Loucy (cell line): ENCODE measurements around the gene EIF4G3.

Source experiments
- H2AFZ ChIP-seq: fragments of 200-600 bp; sonication (generic); 2 replicates; pipeline ENCODE4 v1.6.0; 2016; ENCODE audit warnings: antibody characterized with exemption, mild to moderate bottlenecking, low read length, moderate library complexity
- H3F3A ChIP-seq: fragments of 200-600 bp; 2 replicates; pipeline ENCODE4 v1.6.0; 2016; ENCODE audit warnings: antibody characterized with exemption, low read depth, mild to moderate bottlenecking
- H3K27me3 ChIP-seq: fragments of 200-600 bp; sonication (generic); 2 replicates; pipeline ENCODE4 v1.6.1; 2014; ENCODE audit warnings: low read length, mild to moderate bottlenecking; ENCODE audit not compliant: insufficient read depth, poor library complexity, severe bottlenecking
- H3K36me3 ChIP-seq: fragments of 200-600 bp; sonication (generic); 2 replicates; pipeline ENCODE4 v1.6.1; 2016; ENCODE audit warnings: low read length; ENCODE audit not compliant: insufficient read depth
- H3K4me1 ChIP-seq: fragments of 200-600 bp; sonication (generic); 2 replicates; pipeline ENCODE4 v1.5.1; 2014; ENCODE audit warnings: low read length, mild to moderate bottlenecking; ENCODE audit not compliant: insufficient read depth, poor library complexity, severe bottlenecking
- H3K4me2 ChIP-seq: fragments of 200-600 bp; sonication (generic); 2 replicates; pipeline ENCODE4 v1.6.0; 2014; ENCODE audit warnings: antibody characterized with exemption, low read length, low read depth, mild to moderate bottlenecking; ENCODE audit not compliant: poor library complexity, severe bottlenecking
- H3K4me3 ChIP-seq: fragments of 200-600 bp; sonication (generic); 2 replicates; pipeline ENCODE4 v1.5.1; 2014; ENCODE audit warnings: low read length, mild to moderate bottlenecking, mixed read lengths; ENCODE audit not compliant: poor library complexity, severe bottlenecking
- H3K79me2 ChIP-seq: fragments of 200-600 bp; sonication (generic); 2 replicates; pipeline ENCODE4 v1.6.1; 2014; ENCODE audit warnings: low read length; ENCODE audit not compliant: insufficient read depth
- H3K9ac ChIP-seq: fragments of 200-600 bp; sonication (generic); 2 replicates; pipeline ENCODE4 v1.6.0; 2014; ENCODE audit warnings: mild to moderate bottlenecking, low read depth, low read length, moderate library complexity; ENCODE audit not compliant: poor library complexity, severe bottlenecking
- H3K9me2 ChIP-seq: fragments of 200-600 bp; sonication (generic); replicated peaks from 2 replicates; pipeline ENCODE4 v1.6.1; 2016; ENCODE audit warnings: low read depth, low read length, mixed read lengths
- H3K9me3 ChIP-seq: fragments of 200-600 bp; sonication (generic); 2 replicates; pipeline ENCODE4 v1.6.1; 2014; ENCODE audit warnings: mild to moderate bottlenecking, antibody characterized with exemption, low read length, low read depth; ENCODE audit not compliant: insufficient read depth
- H4K20me1 ChIP-seq: fragments of 200-600 bp; sonication (generic); 2 replicates; pipeline ENCODE4 v1.6.0; 2014; ENCODE audit warnings: antibody characterized with exemption, low read length, mild to moderate bottlenecking; ENCODE audit not compliant: insufficient read depth, poor library complexity, severe bottlenecking
- EZH2phosphoT487 ChIP-seq: fragments of 200-600 bp; IDR thresholded peaks from 2 replicates; pipeline ENCODE4 v1.6.1; 2018; ENCODE audit warnings: antibody characterized with exemption, mild to moderate bottlenecking, moderate library complexity, borderline replicate concordance
- TF ChIP-seq, protein P1 (sequence below): fragments of 200-600 bp; sonication (generic); conservative IDR thresholded peaks from 2 replicates; pipeline ENCODE4 v1.5.1; 2014; ENCODE audit warnings: mild to moderate bottlenecking, antibody characterized with exemption, low read length

The EIF4G3 gene

DNA sequence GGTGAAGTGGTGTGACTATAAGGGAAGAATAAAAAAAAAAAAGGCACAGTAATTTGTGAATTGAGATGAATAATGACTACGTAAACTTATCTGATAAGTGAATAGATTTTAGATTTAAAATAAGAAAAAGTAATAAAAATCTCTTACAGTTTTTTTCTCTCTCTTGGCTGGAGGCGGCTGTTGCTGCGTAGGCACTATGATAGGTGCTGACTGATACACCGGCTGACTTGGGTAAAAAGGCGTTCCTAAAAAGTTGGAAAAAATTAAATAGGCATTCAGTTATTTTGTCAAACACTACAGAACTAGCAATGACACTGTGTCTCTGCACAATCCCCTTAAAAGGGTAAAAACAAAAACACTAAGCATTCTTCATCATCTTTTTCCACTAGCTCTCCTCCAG is 203.8 kb downstream of the EIF4G3 start:
- Histone ChIP-seq H3K4me1 (no peaks in the 10 kb centered on the region), H3K27me3 (no peaks in the 10 kb centered on the region), H2AFZ (no peak overlapping the region), H3K9me3 (no peaks in the 10 kb centered on the region), H3K9ac (no peak overlapping the region), H3K4me3 (no peak overlapping the region), H3F3A (no peaks in the 10 kb centered on the region), H3K9me2 (no peaks in the 10 kb centered on the region), H3K36me3 (peaks cover 28% of the 10 kb centered on the region; the same call in 1 of the 2 replicates), H4K20me1 (no peaks in the 10 kb centered on the region), H3K79me2 (no peaks in the 10 kb centered on the region), H3K4me2 (no peak overlapping the region)
- TF ChIP-seq EZH2phosphoT487 = no peak
- TF ChIP-seq, protein P1, sequence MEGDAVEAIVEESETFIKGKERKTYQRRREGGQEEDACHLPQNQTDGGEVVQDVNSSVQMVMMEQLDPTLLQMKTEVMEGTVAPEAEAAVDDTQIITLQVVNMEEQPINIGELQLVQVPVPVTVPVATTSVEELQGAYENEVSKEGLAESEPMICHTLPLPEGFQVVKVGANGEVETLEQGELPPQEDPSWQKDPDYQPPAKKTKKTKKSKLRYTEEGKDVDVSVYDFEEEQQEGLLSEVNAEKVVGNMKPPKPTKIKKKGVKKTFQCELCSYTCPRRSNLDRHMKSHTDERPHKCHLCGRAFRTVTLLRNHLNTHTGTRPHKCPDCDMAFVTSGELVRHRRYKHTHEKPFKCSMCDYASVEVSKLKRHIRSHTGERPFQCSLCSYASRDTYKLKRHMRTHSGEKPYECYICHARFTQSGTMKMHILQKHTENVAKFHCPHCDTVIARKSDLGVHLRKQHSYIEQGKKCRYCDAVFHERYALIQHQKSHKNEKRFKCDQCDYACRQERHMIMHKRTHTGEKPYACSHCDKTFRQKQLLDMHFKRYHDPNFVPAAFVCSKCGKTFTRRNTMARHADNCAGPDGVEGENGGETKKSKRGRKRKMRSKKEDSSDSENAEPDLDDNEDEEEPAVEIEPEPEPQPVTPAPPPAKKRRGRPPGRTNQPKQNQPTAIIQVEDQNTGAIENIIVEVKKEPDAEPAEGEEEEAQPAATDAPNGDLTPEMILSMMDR = no peak

DNA sequence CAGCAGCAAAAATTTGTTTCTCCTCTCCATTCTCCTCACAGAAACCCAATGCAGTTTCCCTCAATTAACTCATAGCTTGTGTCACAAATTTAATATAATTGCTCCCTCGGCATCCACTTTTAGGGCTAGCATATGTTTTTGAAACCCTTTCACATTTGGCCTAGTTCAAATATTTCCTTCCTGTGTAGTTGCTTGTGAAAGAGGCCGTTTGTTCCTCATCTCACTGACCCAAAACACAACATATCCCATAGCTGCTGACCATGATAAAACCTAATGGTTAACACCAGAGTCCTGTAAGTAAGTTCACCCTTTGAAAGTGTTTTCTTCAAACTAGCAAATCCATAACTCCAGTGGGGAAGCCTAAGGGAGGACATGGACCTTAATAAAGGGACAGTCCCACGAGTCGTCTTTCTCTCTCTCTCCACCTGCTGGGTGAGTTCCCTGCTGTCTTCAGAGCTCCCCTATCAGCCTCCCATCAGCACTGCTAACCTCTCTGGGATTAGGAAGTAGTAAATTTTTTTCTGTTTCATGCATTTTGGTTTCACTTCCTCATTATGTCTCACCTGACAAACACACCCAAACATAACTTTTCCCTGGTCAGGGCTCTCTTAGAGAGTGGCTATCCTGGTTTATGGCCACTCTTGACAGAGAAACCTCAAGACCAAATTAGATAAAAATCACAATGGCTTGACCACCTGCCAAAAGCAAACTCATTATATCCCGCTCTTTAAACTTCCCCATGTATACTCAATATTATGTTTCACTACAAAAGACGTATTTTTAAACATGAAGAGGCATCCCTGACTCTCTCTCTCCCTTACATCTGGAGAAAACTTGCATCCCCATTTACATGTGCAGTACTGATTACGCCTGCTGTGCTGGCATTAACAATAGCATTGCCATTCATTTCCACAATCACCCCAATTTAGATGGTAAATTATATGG is 211.9 kb downstream of the EIF4G3 start:
- Histone ChIP-seq H3K4me2 (peak overlapping the region; percentile 11), H3K4me3 (no peak overlapping the region), H3K9me2 (no peaks in the 10 kb centered on the region), H3K27me3 (no peaks in the 10 kb centered on the region), H3K79me2 (no peaks in the 10 kb centered on the region), H4K20me1 (no peaks in the 10 kb centered on the region), H3K9me3 (no peaks in the 10 kb centered on the region), H3K4me1 (peaks cover 10% of the 10 kb centered on the region), H3K9ac (no peak overlapping the region), H3F3A (no peaks in the 10 kb centered on the region), H2AFZ (no peak overlapping the region), H3K36me3 (peaks cover 7% of the 10 kb centered on the region; the same call in 1 of the 2 replicates)
- TF ChIP-seq EZH2phosphoT487 = no peak
- TF ChIP-seq, protein P1 = 0 out of 2 replicates have a peak, but pooled peaks have one; percentile 11

DNA sequence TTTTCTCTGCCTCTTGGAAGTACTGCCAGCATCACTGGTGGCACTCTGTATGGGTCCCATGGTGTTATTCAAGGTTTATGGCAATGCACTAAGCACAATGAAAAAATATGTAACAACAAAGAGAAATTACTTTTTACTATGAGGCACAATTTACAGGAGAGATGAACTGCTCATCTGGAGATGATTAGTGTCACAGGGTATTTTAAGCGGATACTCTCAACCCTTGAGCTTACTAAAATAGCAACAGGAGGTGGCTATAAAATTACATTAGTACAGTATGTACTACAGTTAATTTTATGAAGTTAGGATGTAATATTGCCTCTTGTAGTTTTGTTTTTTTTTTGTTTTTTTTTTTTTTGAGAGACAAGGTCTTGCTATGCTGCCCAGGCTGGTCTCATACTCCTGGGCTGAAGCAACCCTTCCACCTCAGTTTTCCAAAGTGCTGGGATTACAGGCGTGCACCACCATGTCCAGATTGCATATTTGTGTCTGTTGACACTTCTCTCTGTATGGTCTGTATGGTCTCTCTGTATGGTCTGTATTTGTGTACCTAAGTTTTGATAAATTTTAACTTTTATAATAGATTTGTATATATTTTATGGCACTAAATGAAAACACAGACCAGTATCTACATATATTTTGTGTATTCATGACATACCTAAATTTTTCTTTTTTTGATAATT is 214.0 kb downstream of the EIF4G3 start:
- 0 out of 2 replicates have a peak, but pooled peaks cover 2% of the 10 kb centered on the region for H3K36me3 ChIP-seq
- no peaks in the 10 kb centered on the region for H3F3A ChIP-seq
- no peak overlapping the region for H3K4me2 ChIP-seq
- H4K20me1 ChIP-seq = no peaks in the 10 kb centered on the region
- TF ChIP-seq, protein P1 = no peak
- no peak for TF ChIP-seq EZH2phosphoT487
- peaks cover 10% of the 10 kb centered on the region for H3K4me1 ChIP-seq
- no peaks in the 10 kb centered on the region for H3K9me3 ChIP-seq
- H3K9ac ChIP-seq = no peak overlapping the region
- H3K27me3 ChIP-seq = no peaks in the 10 kb centered on the region
- no peak overlapping the region for H3K4me3 ChIP-seq
- H2AFZ ChIP-seq = no peak overlapping the region
- H3K79me2 ChIP-seq = no peaks in the 10 kb centered on the region
- H3K9me2 ChIP-seq = no peaks in the 10 kb centered on the region
